D721Med (cell line): ENCODE data around the gene CDH5.

ENCODE experiments used
- DNase-seq: peaks from one replicate; pipeline ENCODE4 v3.0.0; 2011; ENCODE audit warnings: low spot score; ENCODE audit not compliant: insufficient read length
- FAIRE-seq: peaks from 2 replicates; lab custom pipeline; 2011; peaks lifted over from hg19 to GRCh38; lab: Jason Lieb, UNC
- CTCF ChIP-seq: IDR thresholded peaks from 2 replicates; pipeline ENCODE4 v1.5.1; 2012; ENCODE audit warnings: mild to moderate bottlenecking, control low read depth; ENCODE audit not compliant: insufficient read depth; ENCODE audit errors: missing control alignments

Gene CDH5

GRCh38 chr16:66420396-66420795 lies 53.9 kb downstream of the CDH5 start:
- no peak for DNase-seq
- FAIRE-seq, result no peak
- TF ChIP-seq CTCF, result no peak

- FAIRE-seq (no peak), DNase-seq (no peak)
- TF ChIP-seq CTCF, result no peak
Measured at GRCh38 chr16:66421891-66422290, 55.4 kb downstream of the CDH5 start.

GRCh38 chr16:66422366-66422765 lies 55.9 kb downstream of the CDH5 start:
- FAIRE-seq, result no peak
- TF ChIP-seq CTCF, result no peak
- DNase-seq, result no peak

- FAIRE-seq (no peak), DNase-seq (no peak)
- TF ChIP-seq CTCF, result no peak
Measured at GRCh38 chr16:66423177-66423576, 56.7 kb downstream of the CDH5 start.

- TF ChIP-seq CTCF, result no peak
- FAIRE-seq, result no peak
- no peak for DNase-seq
Measured at GRCh38 chr16:66425651-66426050, 59.2 kb downstream of the CDH5 start.

GRCh38 chr16:66426112-66427035 lies 59.9 kb downstream of the CDH5 start:
- FAIRE-seq, result no peak

More at GRCh38 chr16:66426112-66427035, 59.9 kb downstream of the CDH5 start:
- no peak for DNase-seq
- no peak for TF ChIP-seq CTCF
